K562 (cell line): ENCODE data around the gene CPLANE2. TPM values are rescaled to one million over a fixed set of nuclear protein-coding genes. Genes with fewer than 3 reads are reported as not detected.

Experiments
- ATF7 ChIP-seq: fragments of 450-650 bp; IDR thresholded peaks from 2 replicates; pipeline ENCODE4 v1.7.1; 2014; ENCODE audit warnings: mild to moderate bottlenecking, moderate library complexity
- BRD4 ChIP-seq: fragments of 200-600 bp; sonication (generic); IDR thresholded peaks from 2 replicates; pipeline ENCODE4 v1.6.1; 2017; ENCODE audit warnings: inconsistent platforms
- CEBPB ChIP-seq: fragments of 450-650 bp; IDR thresholded peaks from 2 replicates; pipeline ENCODE4 v1.6.1; 2016; ENCODE audit warnings: missing genetic modification characterization, missing compliant biosample characterization
- HMGN3 ChIP-seq: IDR thresholded peaks from 2 replicates; pipeline ENCODE4 v1.6.1; 2011; ENCODE audit warnings: borderline replicate concordance, low read depth, mild to moderate bottlenecking, mixed read lengths, low read length; ENCODE audit not compliant: insufficient read length; ENCODE audit errors: extremely low read depth
- KAT8 ChIP-seq: fragments of 450-650 bp; IDR thresholded peaks from 2 replicates; pipeline ENCODE4 v1.6.1; 2016; ENCODE audit warnings: low read depth, mild to moderate bottlenecking
- MEF2A ChIP-seq: IDR thresholded peaks from 2 replicates; pipeline ENCODE4 v1.6.1; 2011; ENCODE audit warnings: low read depth, mild to moderate bottlenecking, low read length, moderate library complexity; ENCODE audit not compliant: control insufficient read depth
- NCOA2 ChIP-seq, 2 experiments: fragments of 450-650 bp; IDR thresholded peaks; 2 replicates each; pipeline ENCODE4 v1.6.1; 2018; ENCODE audit warnings: mild to moderate bottlenecking in 2 of 2, moderate library complexity in 1 of 2; ENCODE audit not compliant: partially characterized antibody in 2 of 2
- PCBP2 ChIP-seq: fragments of 200-400 bp; formaldehyde crosslinking; IDR thresholded peaks from 2 replicates; pipeline ENCODE4 v1.6.1; 2018; ENCODE audit warnings: low read length, low read depth, mild to moderate bottlenecking, moderate library complexity; ENCODE audit not compliant: poor library complexity, severe bottlenecking
- PTRF ChIP-seq: fragments of 450-650 bp; IDR thresholded peaks from 2 replicates; pipeline ENCODE4 v1.6.1; 2016; ENCODE audit warnings: mild to moderate bottlenecking, missing genetic modification characterization, missing compliant biosample characterization
- PTTG1 ChIP-seq: fragments of 450-650 bp; IDR thresholded peaks from 2 replicates; pipeline ENCODE4 v1.6.1; 2016; ENCODE audit warnings: low read depth, mild to moderate bottlenecking, missing genetic modification characterization, missing compliant biosample characterization
- RBM34 ChIP-seq: fragments of 200-400 bp; formaldehyde crosslinking; IDR thresholded peaks from 2 replicates; pipeline ENCODE4 v1.6.1; 2018; ENCODE audit warnings: low read length, borderline replicate concordance; ENCODE audit not compliant: insufficient read depth
- RFX5 ChIP-seq: IDR thresholded peaks from 2 replicates; pipeline ENCODE4 v1.6.1; 2011; ENCODE audit warnings: low read depth, mild to moderate bottlenecking, improper control_type of control experiment, low read length
- SMARCA5 ChIP-seq: fragments of 450-650 bp; IDR thresholded peaks from 2 replicates; pipeline ENCODE4 v1.6.1; 2016
- TCF7L2 ChIP-seq: fragments of 150-350 bp; IDR thresholded peaks from 2 replicates; pipeline ENCODE4 v1.6.1; 2016; ENCODE audit warnings: low read depth, mild to moderate bottlenecking, low read length, moderate library complexity
- ZNF121 ChIP-seq: sonication (generic); formaldehyde crosslinking; conservative IDR thresholded peaks from 2 replicates; pipeline ENCODE4 v1.8.0; 2022; ENCODE audit warnings: missing genetic modification reagents
- ZNF57 ChIP-seq: fragments of 450-650 bp; formaldehyde crosslinking; IDR thresholded peaks from 2 replicates; pipeline ENCODE4 v1.4.0; 2020; ENCODE audit warnings: mild to moderate bottlenecking, moderate library complexity
- polyA plus RNA-seq, 8 experiments: library from polyadenylated mRNA; depleted of rRNA in 4 of 8; stranded (reverse) in 5 of 8; unstranded in 3 of 8; fragments of >200 nt; fragmentation: Nextera tagmentation in 2 of 8; fragmentation: Illumina TruSeq in 1 of 8; extraction: Ambion mirVana in 2 of 8; extraction: Trizol in 1 of 8; gene quantifications; 2 replicates each; pipeline versions ENCODE4 v1.2.1 to v1.2.3, GENCODE V29; 2011 to 2014; ENCODE audit warnings: inconsistent platforms in 1 of 8, missing spikeins in 1 of 8
- total RNA-seq, 7 experiments: library from RNA; depleted of rRNA in 6 of 7; stranded (reverse); fragments of >200 nt in 6 of 7; fragmentation: Illumina TruSeq in 2 of 7; extraction: Trizol in 2 of 7; gene quantifications; 2 replicates each; pipeline versions ENCODE4 v1.2.1 to v1.2.3, GENCODE V29; 2011 to 2021; ENCODE audit warnings: low replicate concordance in 1 of 7
- TF ChIP-seq, protein P1 (sequence below): fragments of 450-650 bp; IDR thresholded peaks from 2 replicates; pipeline ENCODE4 v1.7.0; 2016; ENCODE audit warnings: borderline replicate concordance

The CPLANE2 gene
- total and polyA plus RNA-seq, 9 of the 15 experiments (the other 6 are each of a cell fraction or from before 2014, with no cell fraction given) = 0.17 to 20.9 (median 8.1) TPM

DNA sequence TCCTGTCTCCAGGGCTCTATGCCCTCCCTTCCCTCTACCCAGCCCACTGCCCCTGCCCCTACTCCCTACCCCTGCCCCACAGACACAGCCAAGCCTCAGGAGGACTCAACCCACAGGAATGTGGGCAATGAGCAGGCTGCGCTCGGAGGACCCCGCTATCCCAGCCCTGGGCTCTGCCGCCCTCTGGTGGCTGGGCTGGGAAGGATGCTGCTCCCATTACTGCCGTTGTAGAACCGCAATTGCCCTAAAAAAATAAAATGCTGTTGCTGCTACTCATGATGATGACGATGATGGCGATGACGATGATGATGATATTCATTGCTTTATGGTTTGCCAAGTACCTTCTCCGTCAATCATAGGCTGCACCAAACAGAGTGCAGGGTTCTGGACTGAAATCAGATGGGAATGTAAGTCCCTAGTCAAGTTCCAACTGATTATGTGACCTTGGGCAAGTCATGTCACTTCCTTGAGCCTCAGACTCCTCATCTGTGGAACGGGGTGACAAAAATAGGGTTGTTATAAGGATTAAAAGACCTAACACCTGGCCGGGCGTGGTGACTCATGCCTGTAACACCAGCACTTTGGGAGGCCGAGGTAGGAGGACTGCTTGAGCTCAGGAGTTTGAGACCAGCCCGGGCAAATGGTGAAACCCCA is 49.1 kb downstream of the CPLANE2 start (continued):
- TF ChIP-seq TCF7L2 = no peak
- no peak for TF ChIP-seq PTRF (tag)
- no peak for TF ChIP-seq PTTG1
- no peak for TF ChIP-seq RFX5
- TF ChIP-seq BRD4 = no peak
- no peak for TF ChIP-seq HMGN3
- TF ChIP-seq PCBP2 = no peak
- no peak for TF ChIP-seq MEF2A
- TF ChIP-seq RBM34 = no peak
- TF ChIP-seq NCOA2 (IDR thresholded peaks at IDR 0.05; ENCODE audit: partially characterized antibody in 2 of 2) = no peak
- TF ChIP-seq ZNF57 = no peak
- no peak for TF ChIP-seq CEBPB (tag)
- TF ChIP-seq KAT8 = no peak
- TF ChIP-seq ZNF121 (CRISPR knock-in tag) = no peak
- no peak; the same call in 1 of the 2 replicates for TF ChIP-seq ATF7
- TF ChIP-seq SMARCA5 = no peak
- TF ChIP-seq, protein P1, sequence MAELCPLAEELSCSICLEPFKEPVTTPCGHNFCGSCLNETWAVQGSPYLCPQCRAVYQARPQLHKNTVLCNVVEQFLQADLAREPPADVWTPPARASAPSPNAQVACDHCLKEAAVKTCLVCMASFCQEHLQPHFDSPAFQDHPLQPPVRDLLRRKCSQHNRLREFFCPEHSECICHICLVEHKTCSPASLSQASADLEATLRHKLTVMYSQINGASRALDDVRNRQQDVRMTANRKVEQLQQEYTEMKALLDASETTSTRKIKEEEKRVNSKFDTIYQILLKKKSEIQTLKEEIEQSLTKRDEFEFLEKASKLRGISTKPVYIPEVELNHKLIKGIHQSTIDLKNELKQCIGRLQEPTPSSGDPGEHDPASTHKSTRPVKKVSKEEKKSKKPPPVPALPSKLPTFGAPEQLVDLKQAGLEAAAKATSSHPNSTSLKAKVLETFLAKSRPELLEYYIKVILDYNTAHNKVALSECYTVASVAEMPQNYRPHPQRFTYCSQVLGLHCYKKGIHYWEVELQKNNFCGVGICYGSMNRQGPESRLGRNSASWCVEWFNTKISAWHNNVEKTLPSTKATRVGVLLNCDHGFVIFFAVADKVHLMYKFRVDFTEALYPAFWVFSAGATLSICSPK = no peak; the same call in 1 of the 2 replicates
